HFFc6 (cell line): ENCODE data around the gene DAPK1. TPM values are rescaled to one million over a fixed set of nuclear protein-coding genes. Genes with fewer than 3 reads are reported as not detected.

Experiments used
- DNase-seq: peaks from one replicate; pipeline ENCODE4 v3.0.0-alpha.2; 2018
- H3K27ac Mint-ChIP-seq: 2 replicates; pipeline ENCODE4 v1.8.0; 2020; ENCODE audit warnings: mild to moderate bottlenecking, mixed read lengths
- H3K27me3 Mint-ChIP-seq: 2 replicates; pipeline ENCODE4 v1.8.0; 2021; ENCODE audit warnings: mild to moderate bottlenecking, moderate library complexity, mixed read lengths; ENCODE audit not compliant: insufficient read depth
- H3K36me3 Mint-ChIP-seq: 2 replicates; pipeline ENCODE4 v1.8.0; 2021; ENCODE audit warnings: low read depth, mixed read lengths
- H3K4me1 Mint-ChIP-seq: 2 replicates; pipeline ENCODE4 v1.8.0; 2020; ENCODE audit warnings: low read depth, mixed read lengths
- H3K4me3 Mint-ChIP-seq: 2 replicates; pipeline ENCODE4 v1.8.0; 2020; ENCODE audit warnings: mild to moderate bottlenecking, moderate library complexity, mixed read lengths
- H3K9me3 Mint-ChIP-seq: 2 replicates; pipeline ENCODE4 v1.8.0; 2020; ENCODE audit warnings: mild to moderate bottlenecking, mixed read lengths
- CTCF ChIP-seq: fragments of 200-600 bp; sonication (generic); IDR thresholded peaks from 2 replicates; pipeline ENCODE4 v1.5.0; 2021; ENCODE audit warnings: antibody characterized with exemption, mild to moderate bottlenecking
- total RNA-seq, 6 experiments: library from RNA; stranded (reverse); fragmentation: NEBNext Ultra II Directional; extraction: Animal tissue kit (Norgen Biotek cat#: 25700); gene quantifications; 2 replicates in 1 of 6; 3 replicates in 5 of 6; pipeline ENCODE4 v1.2.3, GENCODE V29; 2021

The DAPK1 gene
- total RNA-seq, 6 experiments from 2014 or later = 0.06 to 0.36 (median 0.18) TPM

- TF ChIP-seq CTCF = no peak
These were observed 65.0 kb downstream of the DAPK1 start for GRCh38 chr9:87562530-87563170.

GRCh38 chr9:87564111-87564510 is 66.4 kb downstream of the DAPK1 start:
- H3K9me3 Mint-ChIP-seq = no peaks in the 10 kb centered on the region; the same call in 1 of the 2 replicates
- no peaks in the 10 kb centered on the region for H3K36me3 Mint-ChIP-seq
- peaks cover 7% of the 10 kb centered on the region for H3K27me3 Mint-ChIP-seq
- H3K4me1 Mint-ChIP-seq = no peaks in the 10 kb centered on the region
- no peak overlapping the region for H3K4me3 Mint-ChIP-seq
- TF ChIP-seq CTCF = no peak
- H3K27ac Mint-ChIP-seq = no peak overlapping the region
- DNase-seq = no peak

More at GRCh38 chr9:87562530-87563170, 65.0 kb downstream of the DAPK1 start:
- Mint-ChIP-seq H3K4me1 (no peaks in the 10 kb centered on the region), H3K36me3 (no peaks in the 10 kb centered on the region), H3K9me3 (no peaks in the 10 kb centered on the region; the same call in 1 of the 2 replicates), H3K4me3 (no peak overlapping the region), H3K27me3 (peaks cover 7% of the 10 kb centered on the region), H3K27ac (no peak overlapping the region)
- no peak for DNase-seq

- H3K9me3 Mint-ChIP-seq = no peaks in the 10 kb centered on the region; the same call in 1 of the 2 replicates
These were observed 67.1 kb downstream of the DAPK1 start for GRCh38 chr9:87564791-87565241.

GRCh38 chr9:87567001-87567400 is 69.3 kb downstream of the DAPK1 start:
- DNase-seq = no peak
- no peaks in the 10 kb centered on the region for H3K4me1 Mint-ChIP-seq
- H3K27ac Mint-ChIP-seq = no peak overlapping the region

More at GRCh38 chr9:87564791-87565241, 67.1 kb downstream of the DAPK1 start:
- DNase-seq = no peak
- TF ChIP-seq CTCF = no peak
- Mint-ChIP-seq H3K27ac (no peak overlapping the region), H3K4me3 (no peak overlapping the region), H3K36me3 (no peaks in the 10 kb centered on the region), H3K4me1 (no peaks in the 10 kb centered on the region), H3K27me3 (peaks cover 6% of the 10 kb centered on the region)

GRCh38 chr9:87567571-87567970 is 69.9 kb downstream of the DAPK1 start:
- H3K9me3 Mint-ChIP-seq = no peaks in the 10 kb centered on the region; the same call in 1 of the 2 replicates
- H3K4me1 Mint-ChIP-seq = no peaks in the 10 kb centered on the region
- no peaks in the 10 kb centered on the region for H3K36me3 Mint-ChIP-seq
- no peak for TF ChIP-seq CTCF
- H3K4me3 Mint-ChIP-seq = no peak overlapping the region
- no peak overlapping the region for H3K27ac Mint-ChIP-seq
- no peak for DNase-seq
- H3K27me3 Mint-ChIP-seq = peaks cover 5% of the 10 kb centered on the region; the same call in 1 of the 2 replicates

More at GRCh38 chr9:87567001-87567400, 69.3 kb downstream of the DAPK1 start:
- no peak overlapping the region for H3K4me3 Mint-ChIP-seq
- peaks cover 5% of the 10 kb centered on the region; the same call in 1 of the 2 replicates for H3K27me3 Mint-ChIP-seq
- H3K36me3 Mint-ChIP-seq = no peaks in the 10 kb centered on the region
- no peaks in the 10 kb centered on the region; the same call in 1 of the 2 replicates for H3K9me3 Mint-ChIP-seq
- no peak for TF ChIP-seq CTCF
